ENCODE results near the gene KCNMB1.

DNA sequence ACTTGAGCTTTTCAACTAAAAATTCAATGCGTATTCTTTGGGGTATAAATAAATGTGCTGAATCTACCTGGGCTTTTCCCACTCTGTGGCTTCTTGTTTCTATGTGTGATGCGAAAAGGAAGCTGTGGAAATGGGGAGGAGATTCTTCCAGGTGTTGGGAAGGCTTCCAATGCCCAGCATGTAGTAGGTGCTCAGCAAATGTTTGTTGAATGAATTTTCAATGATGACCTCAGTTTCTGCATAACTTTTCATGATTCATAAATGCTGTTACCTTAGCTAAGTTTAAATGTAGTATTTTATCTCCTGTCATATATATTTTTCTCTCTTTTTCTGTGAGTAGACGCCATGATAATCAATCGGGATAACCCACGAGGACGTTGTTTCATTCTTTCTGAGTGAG lies 25.6 kb upstream of the KCNMB1 start:
- TF ChIP-seq ZNF274 (IDR thresholded peaks at IDR 0.05; ENCODE audit: low read depth, low read length) (no peak), YY1 (IDR thresholded peaks at IDR 0.05; ENCODE audit: insufficient read depth, insufficient read length) (no peak), SUZ12 (IDR thresholded peaks at IDR 0.05; ENCODE audit: extremely low read depth, insufficient read depth, insufficient read length) (no peak)

All from NT2/D1 (cell line).